ENCODE measurements around the gene SEC24D.

Gene SEC24D

GRCh38 chr4:118843237-118843636 lies 7.3 kb upstream of the SEC24D start:
- DNase-seq = no peak

- no peak for DNase-seq
These were observed 6.1 kb upstream of the SEC24D start for GRCh38 chr4:118842055-118842454.

GRCh38 chr4:118839221-118839927 lies 3.4 kb upstream of the SEC24D start:
- no peak for DNase-seq

- DNase-seq = no peak
These were observed 1.2 kb upstream of the SEC24D start for GRCh38 chr4:118837121-118837507.

GRCh38 chr4:118836301-118837120 lies 585 bp upstream of the SEC24D start:
- DNase-seq = no peak

- DNase-seq = peak; percentile 56
These were observed 861 bp downstream of the SEC24D start for GRCh38 chr4:118834960-118835569.

GRCh38 chr4:118834070-118834469 lies 1.9 kb downstream of the SEC24D start:
- no peak for DNase-seq

- no peak for DNase-seq
These were observed 2.6 kb downstream of the SEC24D start for GRCh38 chr4:118833192-118833820.

- no peak for DNase-seq
These were observed 6.8 kb downstream of the SEC24D start for GRCh38 chr4:118829107-118829506.

GRCh38 chr4:118826723-118827444 lies 9.0 kb downstream of the SEC24D start:
- no peak for DNase-seq

- DNase-seq = no peak
These were observed 10.1 kb downstream of the SEC24D start for GRCh38 chr4:118825799-118826198.

GRCh38 chr4:118824141-118824540 lies 11.8 kb downstream of the SEC24D start:
- DNase-seq = no peak

GRCh38 chr4:118823471-118823870 lies 12.5 kb downstream of the SEC24D start:
- DNase-seq = no peak

GRCh38 chr4:118821590-118822293 lies 14.2 kb downstream of the SEC24D start:
- DNase-seq = no peak

GRCh38 chr4:118817178-118817930 lies 18.6 kb downstream of the SEC24D start:
- DNase-seq = no peak

GRCh38 chr4:118816538-118817177 lies 19.3 kb downstream of the SEC24D start:
- no peak for DNase-seq

GRCh38 chr4:118814891-118815290 lies 21.0 kb downstream of the SEC24D start:
- no peak for DNase-seq

GRCh38 chr4:118814058-118814457 lies 21.9 kb downstream of the SEC24D start:
- no peak for DNase-seq

- DNase-seq = no peak
These were observed 22.4 kb downstream of the SEC24D start for GRCh38 chr4:118813561-118813960.

- DNase-seq = no peak
These were observed 24.1 kb downstream of the SEC24D start for GRCh38 chr4:118811832-118812231.

Data from GF-D8 (cell line).